Neural cell (in vitro differentiated cells): ENCODE results near the gene HOXC10. TPM values are rescaled to one million over a fixed set of nuclear protein-coding genes. Genes with fewer than 3 reads are reported as not detected.

Experiments
- H2AFZ ChIP-seq: fragments of 200-600, 300-800 bp; sonication (generic), shearing (Covaris generic); 2 replicates; pipeline ENCODE4 v1.6.0; 2014; ENCODE audit warnings: low read depth, mild to moderate bottlenecking, antibody characterized with exemption, low read length, moderate library complexity
- H3F3A ChIP-seq: fragments of 200-600 bp; shearing (Covaris generic); 2 replicates; pipeline ENCODE4 v1.6.1; 2016; ENCODE audit warnings: mild to moderate bottlenecking, moderate library complexity, mixed read lengths, antibody characterized with exemption, low read length; ENCODE audit not compliant: insufficient read depth, poor library complexity, severe bottlenecking
- H3K27ac ChIP-seq: fragments of 200-600, 300-800 bp; sonication (generic), shearing (Covaris generic); 2 replicates; pipeline ENCODE4 v1.5.1; 2014; ENCODE audit warnings: mild to moderate bottlenecking, low read length, moderate library complexity
- H3K27me3 ChIP-seq: fragments of 300-800, 200-600 bp; sonication (generic), shearing (Covaris generic); 2 replicates; pipeline ENCODE4 v1.6.0; 2014; ENCODE audit warnings: mild to moderate bottlenecking, low read depth, low read length, moderate library complexity; ENCODE audit not compliant: insufficient read depth
- H3K36me3 ChIP-seq: fragments of 300-800, 200-600 bp; sonication (generic), shearing (Covaris generic); 2 replicates; pipeline ENCODE4 v1.5.1; 2014; ENCODE audit warnings: mild to moderate bottlenecking, antibody characterized with exemption, low read length, moderate library complexity; ENCODE audit not compliant: insufficient read depth
- H3K4me2 ChIP-seq: fragments of 300-800, 200-600 bp; sonication (generic), shearing (Covaris generic); 2 replicates; pipeline ENCODE4 v1.6.0; 2014; ENCODE audit warnings: mild to moderate bottlenecking, low read length
- H3K4me3 ChIP-seq: fragments of 300-800, 200-600 bp; sonication (generic), shearing (Covaris generic); 2 replicates; pipeline ENCODE4 v1.5.1; 2014; ENCODE audit warnings: mild to moderate bottlenecking, low read length, moderate library complexity
- H3K79me2 ChIP-seq: fragments of 200-600 bp; shearing (Covaris generic); replicated peaks from 2 replicates; pipeline ENCODE4 v1.6.0; 2014; ENCODE audit warnings: mild to moderate bottlenecking, low read length, moderate library complexity; ENCODE audit not compliant: insufficient read depth
- H3K9ac ChIP-seq: fragments of 300-800, 200-600 bp; sonication (generic), shearing (Covaris generic); 2 replicates; pipeline ENCODE4 v1.6.1; 2016; ENCODE audit warnings: mild to moderate bottlenecking, low read length, mixed read lengths
- H3K9me2 ChIP-seq: fragments of 200-600 bp; shearing (Covaris generic); 2 replicates; pipeline ENCODE4 v1.6.1; 2016; ENCODE audit warnings: mild to moderate bottlenecking, low read length, mixed read lengths; ENCODE audit not compliant: insufficient read depth
- H3K9me3 ChIP-seq: fragments of 200-600, 300-800 bp; sonication (generic), shearing (Covaris generic); 2 replicates; pipeline ENCODE4 v1.6.1; 2016; ENCODE audit warnings: mild to moderate bottlenecking, mixed run types, low read length, moderate library complexity, mixed read lengths
- H4K20me1 ChIP-seq: fragments of 200-600 bp; shearing (Covaris generic); 2 replicates; pipeline ENCODE4 v1.6.1; 2016; ENCODE audit warnings: mild to moderate bottlenecking, mixed run types; ENCODE audit not compliant: insufficient read depth
- CTCF ChIP-seq: fragments of 450-650 bp; IDR thresholded peaks from 2 replicates; pipeline ENCODE4 v1.5.1; 2014; ENCODE audit warnings: antibody characterized with exemption, mild to moderate bottlenecking, moderate library complexity; ENCODE audit not compliant: poor library complexity, severe bottlenecking
- EP300 ChIP-seq: fragments of 450-650 bp; conservative IDR thresholded peaks from 2 replicates; pipeline ENCODE4 v1.6.1; 2014; ENCODE audit warnings: antibody characterized with exemption, mild to moderate bottlenecking, moderate library complexity; ENCODE audit not compliant: poor library complexity, severe bottlenecking
- EZH2 ChIP-seq: fragments of 200-600, 300-800 bp; shearing (Covaris generic), sonication (generic); IDR thresholded peaks from 2 replicates; pipeline ENCODE4 v1.6.1; 2014; ENCODE audit warnings: antibody characterized with exemption, low read length, borderline replicate concordance, mild to moderate bottlenecking; ENCODE audit not compliant: insufficient read depth, poor library complexity, severe bottlenecking
- MXI1 ChIP-seq: fragments of 450-650 bp; conservative IDR thresholded peaks from 2 replicates; pipeline ENCODE4 v1.6.1; 2014; ENCODE audit warnings: antibody characterized with exemption, mild to moderate bottlenecking; ENCODE audit not compliant: poor library complexity, severe bottlenecking
- POLR2AphosphoS5 ChIP-seq: IDR thresholded peaks from 2 replicates; pipeline ENCODE4 v1.6.1; 2012
- RAD21 ChIP-seq: fragments of 450-650 bp; conservative IDR thresholded peaks from 2 replicates; pipeline ENCODE4 v1.6.1; 2014; ENCODE audit warnings: antibody characterized with exemption, mild to moderate bottlenecking, moderate library complexity
- REST ChIP-seq: IDR thresholded peaks from 2 replicates; pipeline ENCODE4 v1.6.1; 2012; ENCODE audit warnings: borderline replicate concordance
- SMC3 ChIP-seq: fragments of 450-650 bp; conservative IDR thresholded peaks from 2 replicates; pipeline ENCODE4 v1.6.1; 2014; ENCODE audit warnings: antibody characterized with exemption, mild to moderate bottlenecking, moderate library complexity; ENCODE audit not compliant: poor library complexity
- TAF1 ChIP-seq: IDR thresholded peaks from 2 replicates; pipeline ENCODE4 v1.6.1; 2012; ENCODE audit warnings: low read depth
- polyA plus RNA-seq: library from polyadenylated mRNA; depleted of rRNA; stranded (reverse); fragments of >200 nt; gene quantifications from 2 replicates; pipeline ENCODE4 v1.2.3, GENCODE V29; 2014

The HOXC10 gene
- polyA plus RNA-seq, 1 donor from 2014 or later = not detected

GRCh38 chr12:53982648-53983567 is 2.0 kb upstream of the HOXC10 start:
- H3K36me3 ChIP-seq = no peaks in the 10 kb centered on the region
- H3K9me3 ChIP-seq = no peaks in the 10 kb centered on the region
- H3K27me3 ChIP-seq = peaks cover 99% of the 10 kb centered on the region
- H3K27ac ChIP-seq = no peak overlapping the region
- H3K9ac ChIP-seq = no peak overlapping the region
- H2AFZ ChIP-seq = no peak overlapping the region
- no peaks in the 10 kb centered on the region for H3K79me2 ChIP-seq
- no peaks in the 10 kb centered on the region for H3F3A ChIP-seq
- H3K9me2 ChIP-seq = no peaks in the 10 kb centered on the region
- TF ChIP-seq REST (no peak), TAF1 (no peak), MXI1 (no peak), CTCF (no peak), SMC3 (no peak), EP300 (no peak), POLR2AphosphoS5 (no peak), RAD21 (no peak), EZH2 (no peak)
- no peaks in the 10 kb centered on the region for H4K20me1 ChIP-seq
- no peak overlapping the region for H3K4me2 ChIP-seq
- no peak overlapping the region for H3K4me3 ChIP-seq

GRCh38 chr12:53983568-53983949 is 1.4 kb upstream of the HOXC10 start:
- no peak overlapping the region for H2AFZ ChIP-seq
- no peak overlapping the region for H3K4me2 ChIP-seq
- no peaks in the 10 kb centered on the region for H3K9me2 ChIP-seq
- peaks cover 100% of the 10 kb centered on the region for H3K27me3 ChIP-seq
- H3K27ac ChIP-seq = no peak overlapping the region
- H3K9ac ChIP-seq = no peak overlapping the region
- no peaks in the 10 kb centered on the region for H4K20me1 ChIP-seq
- H3K4me3 ChIP-seq = no peak overlapping the region
- no peaks in the 10 kb centered on the region for H3K9me3 ChIP-seq
- TF ChIP-seq SMC3 = no peak
- no peak for TF ChIP-seq EP300
- no peak for TF ChIP-seq RAD21
- TF ChIP-seq TAF1 = no peak
- TF ChIP-seq POLR2AphosphoS5 = no peak
- TF ChIP-seq EZH2 = no peak
- TF ChIP-seq CTCF = no peak
- no peak for TF ChIP-seq MXI1
- no peak for TF ChIP-seq REST
- no peaks in the 10 kb centered on the region for H3K36me3 ChIP-seq
- H3K79me2 ChIP-seq = no peaks in the 10 kb centered on the region
- no peaks in the 10 kb centered on the region for H3F3A ChIP-seq
